Inflammatory macrophage treated with lipopolysaccharide for 1 hour (primary cell): Measurements from ENCODE around the gene CLEC3A.
"Not testable (repeated sequence)": the region's sequence is repeated elsewhere in the genome, so short reads cannot be mapped to it uniquely, and the experiment has no call there.

Experiments
- DNase-seq, 2 donors: peaks; one replicate each; pipeline ENCODE4 v3.0.0-alpha.2; 2020 to 2022

The CLEC3A gene, protein sequence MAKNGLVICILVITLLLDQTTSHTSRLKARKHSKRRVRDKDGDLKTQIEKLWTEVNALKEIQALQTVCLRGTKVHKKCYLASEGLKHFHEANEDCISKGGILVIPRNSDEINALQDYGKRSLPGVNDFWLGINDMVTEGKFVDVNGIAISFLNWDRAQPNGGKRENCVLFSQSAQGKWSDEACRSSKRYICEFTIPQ

GRCh38 chr16:78022347-78023060 lies at the start of gene CLEC3A:
CLEC3A (plus strand) TSS chr16:78022548; CDS start chr16:78022627, 79 bp downstream.
- DNase-seq: no peak

DNA sequence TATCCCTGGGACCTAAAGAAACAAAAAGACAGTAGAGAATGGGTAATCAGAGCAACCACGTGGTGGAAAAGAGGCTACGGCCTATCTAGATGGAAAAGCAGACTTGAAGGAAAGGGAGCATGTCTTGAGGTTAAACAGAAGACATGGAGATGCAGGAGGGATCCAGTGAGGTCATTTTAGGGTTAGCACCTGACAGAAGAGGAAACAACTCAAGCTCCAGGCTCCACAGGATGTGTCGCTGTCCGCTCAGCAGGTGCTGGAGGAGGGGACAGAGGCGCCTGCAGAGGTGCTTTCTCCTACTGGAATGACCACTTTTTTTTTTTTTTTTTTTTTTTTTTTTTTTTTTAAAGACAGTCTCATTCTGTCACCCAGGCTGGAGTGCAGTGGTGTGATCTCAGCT lies 47.5 kb upstream of the CLEC3A start:
- no peak for DNase-seq

DNA sequence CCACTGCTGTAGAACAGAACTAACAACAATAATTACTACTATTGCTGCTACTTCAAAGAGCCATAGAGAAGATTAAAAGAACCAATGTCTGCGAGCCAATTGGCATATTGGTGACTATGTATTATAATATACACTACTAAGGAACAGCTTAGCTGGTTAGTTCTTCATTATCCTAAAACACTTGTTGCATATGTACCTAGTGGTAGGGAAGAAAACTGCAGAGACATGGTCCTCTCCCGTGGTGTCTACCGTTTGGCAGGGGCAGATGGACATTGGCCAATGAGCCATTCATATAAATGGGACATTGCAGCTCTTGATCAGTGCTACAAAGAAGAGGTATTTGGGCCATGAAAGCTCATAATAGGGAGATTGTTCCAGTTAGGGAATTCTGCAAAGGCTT lies 46.4 kb upstream of the CLEC3A start:
- DNase-seq: no peak

DNA sequence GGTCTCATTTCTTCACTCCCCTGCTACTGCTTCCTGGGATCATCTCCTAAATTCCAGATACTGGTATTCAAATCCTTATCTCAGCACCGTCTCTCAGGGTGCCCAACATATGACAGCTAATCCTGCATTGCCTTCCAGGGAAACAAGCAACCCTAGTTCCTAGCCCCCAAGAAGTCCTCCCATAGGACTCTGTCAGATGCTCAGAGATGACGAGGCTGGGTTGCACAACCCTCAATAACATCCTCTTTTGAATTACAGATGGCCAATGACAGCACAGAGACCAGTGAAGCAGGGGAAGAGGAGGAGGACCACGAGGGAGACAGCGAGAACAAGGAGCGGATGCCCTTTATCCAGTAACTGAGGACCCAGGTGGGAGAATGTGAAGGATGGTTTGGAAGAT lies 45.0 kb upstream of the CLEC3A start:
- peak; percentile 12 to 41 for DNase-seq

DNA sequence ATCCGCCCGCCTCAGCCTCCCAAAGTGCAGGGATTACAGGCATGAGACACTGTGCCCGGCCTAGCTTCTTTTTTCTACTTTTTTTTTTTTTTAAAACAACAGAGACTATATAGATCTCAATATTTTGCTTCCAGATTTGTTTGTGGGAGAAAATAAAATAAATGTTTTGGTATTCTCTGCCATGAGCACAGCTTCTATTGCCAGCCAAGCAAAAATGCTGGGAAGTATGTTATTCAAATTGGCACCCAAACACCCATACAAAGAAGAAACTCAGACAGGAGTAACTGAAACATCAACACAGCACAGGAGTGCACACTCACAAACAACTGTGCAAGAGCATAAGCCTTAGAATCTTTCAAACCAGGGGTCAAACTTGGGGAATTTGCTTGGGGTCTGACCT lies 37.2 kb upstream of the CLEC3A start:
- no peak for DNase-seq

- no peak for DNase-seq
Observed at GRCh38 chr16:77986011-77986740, 36.2 kb upstream of the CLEC3A start.

DNA sequence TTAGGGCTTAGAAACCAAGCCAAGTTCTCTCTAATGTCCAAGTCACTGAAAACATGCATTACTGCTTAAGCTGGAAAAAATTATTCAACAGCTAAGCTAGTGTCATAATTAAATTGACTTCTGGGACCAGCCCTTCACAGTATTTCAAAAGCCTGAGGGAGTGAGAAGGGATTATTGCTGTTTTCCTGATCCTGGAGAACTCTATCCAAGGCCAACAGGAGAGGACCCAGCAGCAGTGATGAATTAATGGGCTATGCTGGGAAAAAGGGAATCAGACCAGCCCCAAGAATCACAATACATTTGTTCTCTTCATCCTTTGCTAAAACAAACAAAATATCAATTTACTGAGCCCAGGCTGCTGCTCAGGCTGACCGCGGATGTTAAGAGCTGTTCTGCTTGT lies 34.5 kb upstream of the CLEC3A start:
- no peak for DNase-seq

DNA sequence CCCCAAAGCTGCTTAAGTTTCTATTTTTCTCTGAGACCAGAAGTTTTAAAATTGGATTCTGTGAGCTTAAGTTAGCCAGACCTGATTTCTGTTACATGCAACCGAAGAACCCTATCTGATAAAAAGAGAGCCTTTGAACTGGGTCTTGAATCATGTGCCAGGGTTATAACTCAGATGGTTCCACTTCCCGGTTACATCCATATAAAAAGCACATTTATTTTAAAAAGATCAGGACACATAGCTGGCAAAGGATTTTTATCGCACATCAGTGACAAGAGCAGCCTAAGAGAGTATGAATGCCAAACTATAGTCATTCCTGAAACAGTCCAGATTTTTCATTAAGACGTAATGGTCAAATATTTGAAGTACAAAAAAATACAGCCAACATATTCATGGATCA lies 32.5 kb upstream of the CLEC3A start:
- no peak for DNase-seq

DNA sequence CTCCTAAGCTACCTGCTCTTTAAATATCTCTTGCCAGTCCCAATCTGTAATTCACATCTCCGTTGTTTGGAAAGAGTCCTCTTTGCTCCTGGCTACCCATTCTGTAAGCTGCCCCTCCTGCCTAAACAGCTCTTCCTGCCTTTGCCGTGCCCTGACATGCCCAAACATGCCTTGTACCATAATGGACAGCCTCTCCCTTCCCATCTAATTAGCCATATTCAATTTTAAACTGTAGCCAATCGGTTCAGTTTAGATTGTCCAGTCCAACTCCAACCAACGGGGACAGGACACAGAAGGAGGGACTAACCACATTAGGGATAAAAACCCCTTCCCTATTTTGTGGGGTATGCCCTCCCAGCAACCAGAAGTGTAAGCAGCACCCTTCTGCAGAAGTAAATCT lies 30.6 kb upstream of the CLEC3A start:
- no peak for DNase-seq

DNA sequence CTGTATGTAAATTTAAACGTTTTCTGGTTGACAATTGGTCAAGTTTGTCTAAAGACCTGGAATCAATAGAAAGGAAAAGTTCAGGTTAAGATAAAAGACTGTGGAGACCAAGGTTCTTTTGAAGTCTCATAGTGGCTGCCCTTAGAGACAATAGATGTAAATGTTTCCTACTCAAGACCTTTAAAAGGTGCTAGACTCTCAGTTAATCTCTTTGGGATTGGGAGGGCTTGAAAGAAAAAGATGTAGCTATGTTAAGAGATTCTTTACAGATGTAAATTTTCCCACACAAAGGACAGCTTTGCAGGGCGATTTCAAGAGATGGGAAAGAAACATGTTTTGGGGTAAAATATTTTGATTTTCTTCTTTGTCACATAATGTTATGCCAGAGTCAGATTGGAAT lies 30.0 kb upstream of the CLEC3A start:
- not testable (repeated sequence) for DNase-seq

- DNase-seq: no peak
Observed at GRCh38 chr16:77993111-77993985, 29.0 kb upstream of the CLEC3A start.

DNA sequence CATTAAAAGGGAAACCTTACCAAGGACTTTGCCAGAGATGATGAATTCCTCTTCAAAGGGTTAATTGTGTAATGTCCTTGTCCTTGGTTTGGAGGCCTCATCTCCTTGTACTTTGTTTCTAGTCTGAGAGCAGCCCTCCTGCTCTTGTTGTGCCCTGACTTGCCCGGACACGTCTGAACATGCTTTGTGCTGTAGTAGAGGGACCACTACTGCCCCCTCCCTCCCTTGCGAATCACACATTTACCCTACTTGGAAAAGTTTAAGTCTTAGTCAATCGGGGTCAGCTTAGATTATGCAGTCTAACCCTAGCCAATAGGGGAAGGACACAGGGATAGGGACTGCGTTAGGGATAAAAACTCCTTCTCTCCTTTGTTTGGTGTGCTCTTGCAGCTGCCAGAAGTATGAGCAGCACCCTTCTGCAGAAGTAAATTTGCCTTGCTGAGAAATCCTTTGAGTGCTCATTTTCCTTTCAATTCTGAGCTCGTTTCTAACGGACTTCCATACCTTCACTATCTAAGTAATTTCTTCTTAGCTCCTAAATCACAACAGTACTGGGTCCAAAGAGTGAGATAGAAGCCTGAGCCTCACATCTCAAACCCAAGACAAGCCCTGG lies 26.4 kb upstream of the CLEC3A start:
- DNase-seq: no peak

- no peak for DNase-seq
Observed at GRCh38 chr16:77998350-77999023, 23.9 kb upstream of the CLEC3A start.

DNA sequence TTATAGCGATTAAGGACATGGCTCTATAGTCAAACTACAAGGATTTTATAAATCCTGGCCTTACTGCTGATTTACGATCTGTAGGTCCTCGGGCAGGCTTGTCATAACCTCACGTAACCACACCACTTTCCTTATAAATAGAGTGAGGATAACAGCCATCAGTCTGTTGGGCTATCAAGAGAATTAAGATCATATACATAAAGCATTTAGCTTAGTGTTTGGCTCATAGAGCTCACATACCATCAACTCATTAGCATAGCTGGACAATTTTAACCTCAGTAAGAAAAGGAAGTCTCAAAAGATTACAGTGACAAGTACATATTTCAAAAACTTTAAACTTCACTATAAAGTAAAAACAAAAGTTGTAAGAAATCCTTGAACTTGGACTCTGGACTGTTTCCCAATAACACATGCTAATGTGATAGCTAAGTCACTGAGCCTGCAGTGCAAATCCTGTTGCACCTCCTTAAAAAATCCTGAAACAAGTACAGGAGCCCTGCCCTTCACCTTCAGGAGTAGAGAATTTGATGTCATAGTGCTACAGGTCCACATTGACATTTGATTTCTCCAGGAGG lies 20.8 kb upstream of the CLEC3A start:
- DNase-seq: no peak

DNA sequence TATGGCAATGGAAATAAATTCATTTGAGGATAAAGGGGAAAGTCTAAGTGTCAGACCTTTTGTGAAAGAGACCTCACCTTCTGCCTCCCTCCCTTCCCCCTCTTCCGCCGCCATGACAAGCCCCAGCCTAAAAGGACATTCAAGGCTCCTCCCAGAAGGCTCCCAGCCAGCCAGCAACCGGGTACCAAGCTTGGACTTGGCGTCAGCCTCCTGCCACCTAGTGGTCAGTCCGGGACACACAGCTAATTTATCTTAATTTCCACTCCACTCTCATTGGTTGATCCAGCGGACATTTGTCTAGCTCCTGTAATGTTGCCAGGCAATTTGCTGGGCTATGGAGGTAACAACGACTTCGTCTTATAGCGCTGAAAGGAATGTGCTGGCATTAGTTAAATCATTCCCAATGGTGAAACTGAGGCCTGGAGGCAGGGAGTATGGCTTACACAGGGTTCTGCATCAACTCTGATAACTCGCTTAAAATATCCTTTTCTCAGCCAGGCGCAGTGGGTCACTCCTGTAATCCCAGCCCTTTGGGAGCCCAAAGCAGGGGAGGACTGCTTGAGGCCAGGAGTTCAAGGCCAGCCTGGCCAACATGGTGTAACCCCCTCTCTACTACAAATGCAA lies 19.3 kb upstream of the CLEC3A start:
- peak; percentile 56 to 93 for DNase-seq

DNA sequence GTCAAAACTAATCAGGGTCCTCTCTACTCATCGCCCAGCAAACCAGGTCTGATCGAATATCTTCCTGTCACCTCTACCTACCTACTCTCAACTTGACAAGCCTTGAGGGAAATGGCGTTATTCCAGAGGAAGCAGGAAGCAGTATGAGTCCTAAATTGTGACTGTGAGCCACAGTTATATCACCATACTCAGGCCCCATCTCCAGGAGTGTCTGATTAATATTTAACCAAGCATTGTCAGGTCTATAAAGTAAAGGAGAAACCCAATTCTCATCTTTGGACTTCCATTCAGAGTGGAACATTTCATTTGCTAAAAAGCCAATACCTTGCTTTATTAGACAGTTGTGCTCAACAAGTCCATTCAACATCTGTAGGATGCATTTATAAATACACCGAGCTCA lies 17.8 kb upstream of the CLEC3A start:
- DNase-seq: no peak

DNA sequence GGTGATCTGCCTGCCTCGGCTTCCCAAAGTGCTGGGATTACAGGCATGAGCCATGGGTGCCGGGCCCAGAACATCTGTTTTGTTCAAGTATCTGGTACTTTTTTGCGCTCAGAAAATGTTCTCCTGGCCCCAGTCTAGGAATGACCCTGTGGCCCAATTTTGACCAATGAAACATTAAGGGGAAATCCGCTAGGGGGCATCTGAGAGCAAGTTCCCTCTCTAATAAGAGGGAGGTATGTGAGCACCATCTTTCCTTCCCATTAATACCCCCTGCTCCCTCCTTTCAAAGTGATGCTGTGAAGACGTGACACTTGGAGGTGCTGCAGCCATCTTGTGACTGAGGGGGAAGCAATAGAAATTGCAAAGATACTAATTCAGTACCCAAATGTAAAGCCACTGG lies 16.5 kb upstream of the CLEC3A start:
- peak in 1 of 2 donors; percentile 28 for DNase-seq

DNA sequence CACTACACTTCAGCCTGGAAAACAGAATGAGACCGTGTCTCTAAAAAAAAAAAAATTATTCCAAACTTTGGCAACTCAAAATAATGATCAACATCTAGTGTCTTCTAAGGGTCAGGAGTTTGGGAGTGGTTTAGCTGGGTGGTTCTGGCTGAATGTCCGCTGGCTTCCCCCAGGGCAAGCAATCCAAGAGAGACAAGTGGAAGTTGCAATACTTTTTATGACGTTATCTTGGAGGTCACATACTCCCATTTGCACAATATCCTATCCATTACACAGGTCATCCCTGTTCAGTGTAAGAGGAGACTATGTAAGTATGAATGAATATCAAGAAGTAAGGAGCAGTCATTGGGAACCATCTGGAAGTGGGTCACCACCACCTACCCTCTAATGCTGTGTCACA lies 15.2 kb upstream of the CLEC3A start:
- no peak for DNase-seq

- DNase-seq: no peak
Observed at GRCh38 chr16:78024159-78024558, 1.8 kb downstream of the CLEC3A start.

- DNase-seq: no peak
Observed at GRCh38 chr16:78025631-78026030, 3.3 kb downstream of the CLEC3A start.

GRCh38 chr16:78028018-78028417 lies 5.7 kb downstream of the CLEC3A start:
- DNase-seq: no peak
